CD4-positive, alpha-beta T cell treated with Interferon gamma for 1 hour (primary cell): ENCODE results near the gene DTD1.

Experiments used
- DNase-seq: peaks from one replicate; pipeline ENCODE4 v3.0.0-alpha.2; 2020

The DTD1 gene

DNA sequence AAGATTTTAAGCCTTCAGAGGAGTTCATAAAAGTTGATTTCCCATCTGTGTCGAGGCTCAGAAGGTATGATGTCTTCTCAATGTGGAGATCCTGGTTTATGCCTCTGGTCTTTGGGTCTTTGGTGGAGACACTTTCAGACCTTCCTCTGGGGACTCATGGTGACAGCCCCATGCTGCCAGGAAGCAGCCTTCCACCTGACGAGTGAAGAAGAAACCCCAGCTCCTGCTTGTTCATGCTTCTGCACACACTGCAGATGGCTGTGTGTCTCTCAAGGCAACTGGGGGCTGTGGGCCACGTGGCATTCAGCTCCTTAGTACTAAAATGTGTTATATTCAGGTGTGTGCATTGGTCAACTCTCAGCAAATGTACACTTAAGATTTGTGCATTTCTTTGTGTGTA is 220.9 kb downstream of the DTD1 start:
- DNase-seq = no peak

DNA sequence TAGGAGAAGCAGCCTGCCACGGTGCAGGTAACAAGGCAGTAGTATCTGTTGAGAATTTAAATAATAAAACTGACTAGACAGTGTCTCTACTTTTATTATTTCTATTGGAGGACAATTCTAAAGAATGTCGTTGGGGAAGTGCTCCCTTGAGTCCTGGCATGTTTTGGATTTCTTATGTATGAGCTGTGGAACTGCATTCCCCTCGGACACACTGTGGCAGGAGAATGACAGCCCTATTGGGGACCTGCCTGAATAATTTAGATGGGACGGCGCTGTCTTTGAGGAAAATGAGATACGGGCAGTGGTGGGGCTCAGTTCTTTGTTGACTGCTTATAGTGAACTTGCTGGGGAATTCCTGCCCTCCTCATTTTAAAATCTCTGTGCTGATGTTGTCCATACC is 223.3 kb downstream of the DTD1 start:
- DNase-seq = no peak

- no peak for DNase-seq
Measured at GRCh38 chr20:18811904-18812303, 224.1 kb downstream of the DTD1 start.

- no peak for DNase-seq
Measured at GRCh38 chr20:18813483-18813882, 225.6 kb downstream of the DTD1 start, which contains the start of gene SCP2D1. Gene SCP2D1, plus strand, starts transcription at chr20:18813783. Its CDS starts 33 bp downstream, at chr20:18813816.

GRCh38 chr20:18815194-18815942 is 227.5 kb downstream of the DTD1 start:
- DNase-seq = no peak
